CD4-positive, alpha-beta T cell (primary cell): ENCODE measurements around the gene BRINP2. TPM values are rescaled to one million over a fixed set of nuclear protein-coding genes. Genes with fewer than 3 reads are reported as not detected.

Source experiments
- ATAC-seq: fragments of 200-7000 bp; cut with Tn5 transposase; one replicate; pipeline ENCODE4 v1.10.0; 2022; ENCODE audit warnings: mild to moderate bottlenecking; ENCODE audit not compliant: poor library complexity
- CTCF ChIA-PET: fragments of 350-600 bp; sonication (Branson Sonifier 250); formaldehyde crosslinking; loops from one replicate; lab custom pipeline; 2021; ENCODE audit warnings: antibody characterized with exemption, inconsistent platforms; lab: Charles Lee
- POLR2A ChIA-PET: fragments of 350-600 bp; sonication (Branson Sonifier 250); formaldehyde crosslinking; loops from one replicate; lab custom pipeline; 2021; ENCODE audit warnings: antibody characterized with exemption, inconsistent platforms; lab: Charles Lee
- DNase-seq, 14 experiments: peaks; one replicate each; pipeline ENCODE4 v3.0.0-alpha.2; 2013 to 2020; ENCODE audit warnings: mixed read lengths in 2 of 14
- H3K27ac ChIP-seq, 2 donors: one replicate each; pipeline versions ENCODE4 v1.5.1 to v1.7.0; 2013; ENCODE audit warnings: low read length in 2 of 2, low read depth in 1 of 2, mild to moderate bottlenecking in 1 of 2
- H3K27me3 ChIP-seq, 2 experiments: 1 replicate in 1 of 2; 2 replicates in 1 of 2; pipeline versions ENCODE4 v1.6.1 to v1.7.0; 2013; ENCODE audit warnings: low read length in 2 of 2, control low read depth in 1 of 2, mild to moderate bottlenecking in 1 of 2, moderate library complexity in 1 of 2; ENCODE audit not compliant: insufficient read depth in 2 of 2, control insufficient read depth in 1 of 2
- H3K36me3 ChIP-seq: one replicate; pipeline ENCODE4 v1.6.1; 2013; ENCODE audit warnings: low read length, control low read depth; ENCODE audit not compliant: insufficient read depth
- H3K4me1 ChIP-seq: one replicate; pipeline ENCODE4 v1.6.1; 2013; ENCODE audit warnings: low read length, control low read depth; ENCODE audit not compliant: insufficient read depth
- H3K4me3 ChIP-seq: one replicate; pipeline ENCODE4 v1.5.1; 2013; ENCODE audit warnings: mild to moderate bottlenecking, low read length, moderate library complexity
- H3K9me3 ChIP-seq, 2 experiments: 1 replicate in 1 of 2; 2 replicates in 1 of 2; pipeline versions ENCODE4 v1.6.1 to v1.7.0; 2013; ENCODE audit warnings: low read length in 2 of 2, mild to moderate bottlenecking in 2 of 2, control low read depth in 1 of 2, moderate library complexity in 1 of 2; ENCODE audit not compliant: control insufficient read depth in 1 of 2, insufficient read depth in 1 of 2
- H3K27ac Mint-ChIP-seq: one replicate; pipeline ENCODE4 v1.8.0; 2020; ENCODE audit warnings: mixed read lengths
- H3K27me3 Mint-ChIP-seq: one replicate; pipeline ENCODE4 v1.8.0; 2021; ENCODE audit warnings: mixed read lengths
- H3K36me3 Mint-ChIP-seq: one replicate; pipeline ENCODE4 v1.8.0; 2021; ENCODE audit warnings: low read depth, mixed read lengths
- H3K4me1 Mint-ChIP-seq: one replicate; pipeline ENCODE4 v1.8.0; 2021; ENCODE audit warnings: low read depth, mixed read lengths
- H3K4me3 Mint-ChIP-seq: one replicate; pipeline ENCODE4 v1.8.0; 2020; ENCODE audit warnings: mild to moderate bottlenecking, mixed read lengths
- H3K9me3 Mint-ChIP-seq: one replicate; pipeline ENCODE4 v1.8.0; 2020; ENCODE audit warnings: mixed read lengths
- intact Hi-C, 2 experiments: fragments of 100-400 bp; cut with DNase I in 1 of 2; cut with micrococcal nuclease in 1 of 2; formaldehyde crosslinking; loops; one replicate each; pipeline versions ENCODE4 v1.15.1 to v1.9.0; 2023 to 2025; cut with DNase I, micrococcal nuclease
- total RNA-seq, 174 experiments: library from RNA in 2 of 174; stranded (reverse) in 2 of 174; gene quantifications; one replicate each; pipeline ENCODE4 v1.2.3 and lab custom pipeline; 2021 to 2026
- TF ChIP-seq, protein P1 (sequence below): fragments of 200-600 bp; IDR thresholded peaks from one replicate; pipeline ENCODE4 v1.8.0; 2022; ENCODE audit warnings: antibody characterized with exemption, mild to moderate bottlenecking

BRINP2 gene
- total RNA-seq, 2 experiments from 2014 or later = not detected

DNA sequence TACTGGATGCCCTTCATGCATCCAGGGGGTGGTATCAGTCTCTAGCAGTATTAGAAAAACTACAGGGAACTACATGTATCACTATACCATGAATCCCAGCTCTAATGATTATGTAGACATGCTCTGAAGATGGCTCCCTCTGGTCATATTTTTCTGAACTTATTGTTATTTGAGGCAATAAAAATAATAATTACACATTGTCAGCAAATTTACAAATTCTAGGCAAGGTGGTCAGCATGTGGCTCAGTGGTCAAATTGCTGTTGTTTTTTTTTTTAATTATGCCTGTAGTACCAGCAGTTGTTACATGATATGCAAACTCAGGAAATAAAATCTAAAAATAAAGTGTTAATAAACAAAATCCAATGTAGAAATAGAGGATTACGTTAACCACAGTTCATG, 28.7 kb upstream of the BRINP2 start:
- no peak overlapping the region for H3K27ac Mint-ChIP-seq
- H3K4me3 Mint-ChIP-seq = no peak overlapping the region
- intact Hi-C loops = no loop called here
- H3K4me1 ChIP-seq = no peaks in the 10 kb centered on the region
- no peaks in the 10 kb centered on the region for H3K27me3 ChIP-seq
- no peak overlapping the region for H3K4me3 ChIP-seq
- DNase-seq (no peak), ATAC-seq (no peak)
- POLR2A ChIA-PET = no interaction called here
- no peaks in the 10 kb centered on the region for H3K36me3 ChIP-seq
- no peaks in the 10 kb centered on the region for H3K36me3 Mint-ChIP-seq
- no peak overlapping the region for H3K27ac ChIP-seq
- H3K4me1 Mint-ChIP-seq = no peaks in the 10 kb centered on the region
- H3K27me3 Mint-ChIP-seq = no peaks in the 10 kb centered on the region
- TF ChIP-seq, protein P1, sequence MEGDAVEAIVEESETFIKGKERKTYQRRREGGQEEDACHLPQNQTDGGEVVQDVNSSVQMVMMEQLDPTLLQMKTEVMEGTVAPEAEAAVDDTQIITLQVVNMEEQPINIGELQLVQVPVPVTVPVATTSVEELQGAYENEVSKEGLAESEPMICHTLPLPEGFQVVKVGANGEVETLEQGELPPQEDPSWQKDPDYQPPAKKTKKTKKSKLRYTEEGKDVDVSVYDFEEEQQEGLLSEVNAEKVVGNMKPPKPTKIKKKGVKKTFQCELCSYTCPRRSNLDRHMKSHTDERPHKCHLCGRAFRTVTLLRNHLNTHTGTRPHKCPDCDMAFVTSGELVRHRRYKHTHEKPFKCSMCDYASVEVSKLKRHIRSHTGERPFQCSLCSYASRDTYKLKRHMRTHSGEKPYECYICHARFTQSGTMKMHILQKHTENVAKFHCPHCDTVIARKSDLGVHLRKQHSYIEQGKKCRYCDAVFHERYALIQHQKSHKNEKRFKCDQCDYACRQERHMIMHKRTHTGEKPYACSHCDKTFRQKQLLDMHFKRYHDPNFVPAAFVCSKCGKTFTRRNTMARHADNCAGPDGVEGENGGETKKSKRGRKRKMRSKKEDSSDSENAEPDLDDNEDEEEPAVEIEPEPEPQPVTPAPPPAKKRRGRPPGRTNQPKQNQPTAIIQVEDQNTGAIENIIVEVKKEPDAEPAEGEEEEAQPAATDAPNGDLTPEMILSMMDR = no peak
- CTCF ChIA-PET = no interaction called here
- H3K9me3 ChIP-seq = peaks cover 0 to 4% of the 10 kb centered on the region in 2 experiments
- H3K9me3 Mint-ChIP-seq = no peaks in the 10 kb centered on the region

DNA sequence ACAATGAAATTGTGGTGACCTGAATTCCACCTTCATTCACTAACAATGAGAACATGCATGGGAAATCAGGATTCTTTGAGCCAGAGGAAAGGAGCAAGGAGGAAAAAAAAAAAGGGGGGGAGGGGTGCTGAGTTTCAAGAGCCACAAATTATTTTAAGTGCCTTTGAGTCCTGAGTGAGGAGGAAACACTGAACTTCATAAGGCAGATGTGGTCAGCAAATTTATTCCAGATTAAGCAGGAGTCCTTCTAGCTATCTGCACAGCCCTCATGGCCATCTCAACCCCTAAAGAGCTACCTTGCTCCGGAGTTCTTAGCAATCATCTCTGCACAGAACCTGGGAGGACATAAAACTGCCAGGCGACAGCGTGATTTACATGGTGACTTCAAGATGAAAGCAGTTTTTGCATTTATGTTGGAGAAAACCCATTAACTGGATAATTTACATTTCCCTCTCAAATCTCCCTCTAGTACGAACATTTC, 27.9 kb upstream of the BRINP2 start:
- Histone ChIP-seq H3K36me3 (no peaks in the 10 kb centered on the region), H3K4me3 (no peak overlapping the region), H3K9me3 (peaks cover 0 to 4% of the 10 kb centered on the region in 2 experiments), H3K27ac (no peak overlapping the region), H3K4me1 (no peaks in the 10 kb centered on the region), H3K27me3 (no peaks in the 10 kb centered on the region)
- intact Hi-C loops = no loop called here
- Mint-ChIP-seq H3K4me1 (no peaks in the 10 kb centered on the region), H3K4me3 (no peak overlapping the region), H3K27me3 (no peaks in the 10 kb centered on the region), H3K9me3 (peaks cover 2% of the 10 kb centered on the region), H3K36me3 (no peaks in the 10 kb centered on the region), H3K27ac (no peak overlapping the region)
- ChIA-PET CTCF (no interaction called here), POLR2A (no interaction called here)
- ATAC-seq (no peak), DNase-seq (no peak)
- TF ChIP-seq, protein P1 = no peak

DNA sequence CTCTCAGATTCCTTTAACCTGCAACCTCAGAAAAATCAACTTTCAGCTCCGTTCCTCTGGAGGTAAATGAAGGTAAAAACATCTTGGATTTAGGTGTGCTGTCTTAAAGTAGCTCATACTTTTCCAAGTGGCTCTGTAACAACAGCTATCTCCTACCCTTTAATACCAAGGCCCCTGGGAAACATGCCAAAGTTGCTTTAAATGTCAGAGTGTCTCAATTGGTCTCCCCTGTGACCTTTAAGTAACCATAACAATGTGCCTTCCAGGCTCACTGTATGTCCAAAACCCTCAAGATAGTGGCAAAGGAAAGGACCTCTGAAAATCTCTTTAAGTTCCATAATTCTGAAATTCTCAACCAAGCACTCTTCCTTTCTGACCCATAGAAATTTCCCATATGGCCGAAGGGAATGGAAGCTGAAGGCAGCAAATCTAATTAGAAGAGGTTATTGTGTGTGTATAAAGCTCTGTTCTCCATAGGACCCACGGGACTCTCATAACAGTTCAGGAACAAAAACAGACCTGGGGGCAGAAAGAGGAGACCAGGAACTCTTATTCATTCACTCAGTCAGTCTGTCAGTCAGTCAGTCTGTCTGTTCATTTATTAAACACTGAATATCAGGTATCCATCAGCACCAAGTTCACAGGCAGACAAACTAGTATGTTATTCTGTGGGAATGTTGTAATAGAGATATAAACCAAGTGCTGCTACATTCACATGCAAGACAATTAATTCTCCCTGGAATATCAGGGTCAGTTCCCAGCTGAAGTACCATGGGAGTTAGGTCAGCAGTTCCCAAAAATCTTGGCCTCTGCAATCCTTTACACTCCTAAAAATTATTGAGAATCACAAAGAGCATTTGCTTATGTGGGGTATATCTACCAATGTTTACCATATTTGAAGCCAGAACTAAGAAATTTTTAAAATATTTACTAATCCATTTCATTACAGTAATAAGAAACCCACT, 25.4 kb upstream of the BRINP2 start:
- intact Hi-C loops = no loop called here
- H3K4me3 ChIP-seq = no peak overlapping the region
- H3K27me3 Mint-ChIP-seq = no peaks in the 10 kb centered on the region
- H3K36me3 ChIP-seq = no peaks in the 10 kb centered on the region
- H3K9me3 Mint-ChIP-seq = peaks cover 2% of the 10 kb centered on the region
- DNase-seq (no peak), ATAC-seq (no peak)
- H3K27ac Mint-ChIP-seq = no peak overlapping the region
- H3K27me3 ChIP-seq = no peaks in the 10 kb centered on the region
- CTCF ChIA-PET = no interaction called here
- H3K4me1 Mint-ChIP-seq = no peaks in the 10 kb centered on the region
- H3K36me3 Mint-ChIP-seq = no peaks in the 10 kb centered on the region
- H3K27ac ChIP-seq = no peak overlapping the region
- peaks cover 0 to 4% of the 10 kb centered on the region in 2 experiments for H3K9me3 ChIP-seq
- TF ChIP-seq, protein P1 = no peak
- H3K4me1 ChIP-seq = no peaks in the 10 kb centered on the region
- POLR2A ChIA-PET = no interaction called here
- no peak overlapping the region for H3K4me3 Mint-ChIP-seq
